Nephron progenitor cell (in vitro differentiated cells): ENCODE results near the gene TPD52L3.
A peak's percentile ranks its signal among the peaks of the same experiment; 100 is the strongest.

Source experiments
- DNase-seq: peaks from one replicate; pipeline ENCODE4 v3.0.0; 2021
- H3K27ac Mint-ChIP-seq: 2 replicates; pipeline ENCODE4 v1.8.0; 2021; ENCODE audit warnings: mild to moderate bottlenecking, moderate library complexity, mixed read lengths
- H3K27me3 Mint-ChIP-seq: 2 replicates; pipeline ENCODE4 v1.8.0; 2021; ENCODE audit warnings: mild to moderate bottlenecking, low read depth, mixed read lengths; ENCODE audit not compliant: poor library complexity
- H3K36me3 Mint-ChIP-seq: 2 replicates; pipeline ENCODE4 v1.8.0; 2021; ENCODE audit warnings: low read depth, mixed read lengths
- H3K4me1 Mint-ChIP-seq: 2 replicates; pipeline ENCODE4 v1.8.0; 2021; ENCODE audit warnings: mixed read lengths
- H3K4me3 Mint-ChIP-seq: 2 replicates; pipeline ENCODE4 v1.8.0; 2021; ENCODE audit warnings: mild to moderate bottlenecking, moderate library complexity, mixed read lengths
- H3K9me3 Mint-ChIP-seq: 2 replicates; pipeline ENCODE4 v1.8.0; 2021; ENCODE audit warnings: mild to moderate bottlenecking, moderate library complexity, mixed read lengths
- TF ChIP-seq, protein P1 (sequence below): fragments of 200-600 bp; sonication (generic); IDR thresholded peaks from 2 replicates; pipeline ENCODE4 v1.5.0; 2021; ENCODE audit warnings: antibody characterized with exemption

The TPD52L3 gene

DNA sequence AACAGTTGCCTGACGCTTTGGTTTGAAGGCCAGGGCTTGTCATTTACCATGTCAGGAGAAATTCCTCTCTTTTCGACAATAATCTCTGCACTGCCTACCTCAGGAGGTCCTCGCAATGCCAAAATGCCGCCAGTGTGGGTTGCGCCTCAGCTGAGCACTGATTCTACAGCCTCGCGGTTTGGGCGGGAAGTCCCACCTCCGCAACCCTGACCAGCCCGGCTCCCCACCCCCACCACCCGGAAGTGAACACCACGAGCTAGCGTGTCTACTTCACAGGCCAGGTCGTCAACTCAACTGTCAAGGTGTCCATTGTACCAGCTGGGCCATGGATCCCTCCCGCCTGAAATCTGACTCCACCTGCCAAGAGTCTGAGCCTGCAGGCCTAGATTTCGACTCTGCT, at the start of gene TPD52L3:
Gene TPD52L3, plus strand, starts transcription at position 273 of the 400 bp plus-strand sequence. CDS start 221 bp downstream, outside the sequence.
- no peak within 1 kb of the TSS for H3K4me3 Mint-ChIP-seq
- TF ChIP-seq, protein P1, sequence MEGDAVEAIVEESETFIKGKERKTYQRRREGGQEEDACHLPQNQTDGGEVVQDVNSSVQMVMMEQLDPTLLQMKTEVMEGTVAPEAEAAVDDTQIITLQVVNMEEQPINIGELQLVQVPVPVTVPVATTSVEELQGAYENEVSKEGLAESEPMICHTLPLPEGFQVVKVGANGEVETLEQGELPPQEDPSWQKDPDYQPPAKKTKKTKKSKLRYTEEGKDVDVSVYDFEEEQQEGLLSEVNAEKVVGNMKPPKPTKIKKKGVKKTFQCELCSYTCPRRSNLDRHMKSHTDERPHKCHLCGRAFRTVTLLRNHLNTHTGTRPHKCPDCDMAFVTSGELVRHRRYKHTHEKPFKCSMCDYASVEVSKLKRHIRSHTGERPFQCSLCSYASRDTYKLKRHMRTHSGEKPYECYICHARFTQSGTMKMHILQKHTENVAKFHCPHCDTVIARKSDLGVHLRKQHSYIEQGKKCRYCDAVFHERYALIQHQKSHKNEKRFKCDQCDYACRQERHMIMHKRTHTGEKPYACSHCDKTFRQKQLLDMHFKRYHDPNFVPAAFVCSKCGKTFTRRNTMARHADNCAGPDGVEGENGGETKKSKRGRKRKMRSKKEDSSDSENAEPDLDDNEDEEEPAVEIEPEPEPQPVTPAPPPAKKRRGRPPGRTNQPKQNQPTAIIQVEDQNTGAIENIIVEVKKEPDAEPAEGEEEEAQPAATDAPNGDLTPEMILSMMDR: no peak
- DNase-seq: no peak
- peaks cover 4% of the 10 kb centered on the region for H3K9me3 Mint-ChIP-seq
- no peaks in the 10 kb centered on the region for H3K36me3 Mint-ChIP-seq
- H3K27me3 Mint-ChIP-seq: peaks cover 9% of the 10 kb centered on the region
- no peaks in the 10 kb centered on the region for H3K4me1 Mint-ChIP-seq
- no peak within 1 kb of the TSS for H3K27ac Mint-ChIP-seq

DNA sequence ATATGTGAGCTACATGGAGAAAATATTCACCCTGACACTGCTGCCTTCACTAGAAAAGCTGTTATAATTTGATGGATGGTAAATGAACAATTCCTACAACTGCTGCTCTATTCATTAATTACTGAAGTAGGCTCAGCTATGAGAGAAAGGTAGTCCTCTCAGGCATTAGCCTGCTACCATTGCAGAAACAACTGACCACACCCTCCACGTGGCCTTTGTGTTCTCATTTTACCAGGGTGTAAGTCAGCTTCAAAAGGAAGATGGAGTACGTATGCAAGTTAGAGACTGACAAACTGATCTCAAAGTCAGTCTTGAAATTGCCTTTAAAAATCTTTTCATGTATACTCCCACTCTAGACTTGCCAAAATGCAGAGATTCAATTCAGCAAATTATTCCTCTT, 26.3 kb upstream of the TPD52L3 start:
- Mint-ChIP-seq H3K36me3 (no peaks in the 10 kb centered on the region), H3K27me3 (no peaks in the 10 kb centered on the region), H3K4me1 (no peaks in the 10 kb centered on the region), H3K27ac (no peak overlapping the region), H3K9me3 (peaks cover under 1% of the 10 kb centered on the region), H3K4me3 (no peak overlapping the region)
- TF ChIP-seq, protein P1: no peak
- no peak for DNase-seq

DNA sequence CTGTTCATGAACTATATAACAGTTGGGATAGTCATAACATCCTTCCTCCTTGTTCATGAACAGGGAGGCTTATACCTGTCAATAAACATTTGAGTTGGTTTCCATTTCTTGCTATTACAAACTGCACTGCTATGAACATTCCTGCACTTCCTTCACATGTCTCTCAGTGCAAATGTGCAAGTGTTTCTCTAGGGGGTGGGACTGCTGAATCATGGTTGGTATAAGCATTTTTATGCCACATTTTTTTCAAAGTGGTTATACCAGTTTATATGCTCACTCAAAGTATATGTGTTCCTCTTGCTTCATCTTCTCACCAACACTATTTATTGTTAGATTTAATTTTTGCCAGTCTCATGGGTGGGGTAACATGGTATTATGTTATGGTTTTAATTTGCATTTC, 25.8 kb upstream of the TPD52L3 start:
- TF ChIP-seq, protein P1: no peak
- DNase-seq: no peak
- no peak overlapping the region for H3K4me3 Mint-ChIP-seq
- no peaks in the 10 kb centered on the region for H3K27me3 Mint-ChIP-seq
- H3K27ac Mint-ChIP-seq: no peak overlapping the region
- H3K9me3 Mint-ChIP-seq: no peaks in the 10 kb centered on the region
- no peaks in the 10 kb centered on the region for H3K36me3 Mint-ChIP-seq
- no peaks in the 10 kb centered on the region for H3K4me1 Mint-ChIP-seq

DNA sequence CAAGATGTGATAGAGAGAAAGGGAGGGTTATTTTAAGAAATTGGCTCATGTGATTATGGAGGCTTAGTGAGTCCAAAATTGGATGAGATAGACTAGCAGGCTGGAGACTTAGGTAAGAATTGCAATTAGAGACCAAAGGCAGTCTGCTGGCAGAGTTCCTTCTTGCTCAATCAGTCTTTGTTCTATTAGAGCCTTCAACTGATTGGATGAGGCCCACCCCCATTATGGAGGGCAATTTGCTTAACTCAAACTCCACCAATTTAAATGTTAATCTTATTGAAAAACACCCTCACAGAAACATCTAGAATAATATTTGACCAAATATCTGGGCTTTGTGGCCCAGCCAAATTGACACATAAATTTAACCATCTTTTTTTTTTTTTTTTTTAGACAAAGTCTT, 23.9 kb upstream of the TPD52L3 start:
- Mint-ChIP-seq H3K9me3 (no peaks in the 10 kb centered on the region), H3K36me3 (no peaks in the 10 kb centered on the region), H3K4me3 (no peak overlapping the region), H3K4me1 (no peaks in the 10 kb centered on the region), H3K27ac (no peak overlapping the region), H3K27me3 (no peaks in the 10 kb centered on the region)
- TF ChIP-seq, protein P1: no peak
- no peak for DNase-seq

- DNase-seq: no peak
- Mint-ChIP-seq H3K4me1 (no peaks in the 10 kb centered on the region), H3K4me3 (no peak overlapping the region), H3K36me3 (no peaks in the 10 kb centered on the region), H3K27ac (no peak overlapping the region), H3K27me3 (no peaks in the 10 kb centered on the region), H3K9me3 (no peaks in the 10 kb centered on the region)
- TF ChIP-seq, protein P1: peak; percentile 50
These were observed 22.1 kb upstream of the TPD52L3 start for GRCh38 chr9:6305954-6306563.

DNA sequence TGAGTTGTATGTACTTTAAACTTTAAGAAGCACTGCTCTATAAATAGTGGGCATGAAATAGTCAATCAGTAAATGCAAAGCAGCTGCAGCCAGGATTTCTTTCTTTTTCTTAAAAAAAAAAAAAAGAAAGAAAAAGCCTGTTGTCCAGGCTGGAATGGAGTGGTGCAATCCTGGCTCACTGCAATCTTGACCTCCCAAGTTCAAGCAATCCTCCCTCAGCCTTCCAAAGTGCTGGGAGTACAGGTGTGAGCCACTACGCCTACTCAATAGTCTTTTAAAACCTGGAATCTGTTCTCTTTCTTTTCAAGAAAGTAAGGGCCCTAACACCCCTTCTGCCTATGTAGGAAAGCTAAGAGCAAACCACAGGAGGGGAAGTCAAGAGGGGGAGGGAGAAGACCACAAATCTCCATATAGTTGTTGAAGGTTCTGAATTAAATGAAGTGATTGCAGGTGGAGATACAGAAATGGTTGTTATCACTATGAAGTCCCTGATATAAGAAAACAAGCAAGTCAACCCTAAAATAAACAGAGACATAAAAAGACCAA, 20.6 kb upstream of the TPD52L3 start:
- H3K27me3 Mint-ChIP-seq: no peaks in the 10 kb centered on the region

More for the DNA sequence above, 20.6 kb upstream of the TPD52L3 start:
- H3K36me3 Mint-ChIP-seq: no peaks in the 10 kb centered on the region
- no peak overlapping the region for H3K4me3 Mint-ChIP-seq
- no peak overlapping the region for H3K27ac Mint-ChIP-seq
- H3K9me3 Mint-ChIP-seq: no peaks in the 10 kb centered on the region
- no peaks in the 10 kb centered on the region for H3K4me1 Mint-ChIP-seq
- no peak for DNase-seq
- TF ChIP-seq, protein P1: no peak
